Measurements from ENCODE around the gene SEC22A.

- TF ChIP-seq, protein P1, sequence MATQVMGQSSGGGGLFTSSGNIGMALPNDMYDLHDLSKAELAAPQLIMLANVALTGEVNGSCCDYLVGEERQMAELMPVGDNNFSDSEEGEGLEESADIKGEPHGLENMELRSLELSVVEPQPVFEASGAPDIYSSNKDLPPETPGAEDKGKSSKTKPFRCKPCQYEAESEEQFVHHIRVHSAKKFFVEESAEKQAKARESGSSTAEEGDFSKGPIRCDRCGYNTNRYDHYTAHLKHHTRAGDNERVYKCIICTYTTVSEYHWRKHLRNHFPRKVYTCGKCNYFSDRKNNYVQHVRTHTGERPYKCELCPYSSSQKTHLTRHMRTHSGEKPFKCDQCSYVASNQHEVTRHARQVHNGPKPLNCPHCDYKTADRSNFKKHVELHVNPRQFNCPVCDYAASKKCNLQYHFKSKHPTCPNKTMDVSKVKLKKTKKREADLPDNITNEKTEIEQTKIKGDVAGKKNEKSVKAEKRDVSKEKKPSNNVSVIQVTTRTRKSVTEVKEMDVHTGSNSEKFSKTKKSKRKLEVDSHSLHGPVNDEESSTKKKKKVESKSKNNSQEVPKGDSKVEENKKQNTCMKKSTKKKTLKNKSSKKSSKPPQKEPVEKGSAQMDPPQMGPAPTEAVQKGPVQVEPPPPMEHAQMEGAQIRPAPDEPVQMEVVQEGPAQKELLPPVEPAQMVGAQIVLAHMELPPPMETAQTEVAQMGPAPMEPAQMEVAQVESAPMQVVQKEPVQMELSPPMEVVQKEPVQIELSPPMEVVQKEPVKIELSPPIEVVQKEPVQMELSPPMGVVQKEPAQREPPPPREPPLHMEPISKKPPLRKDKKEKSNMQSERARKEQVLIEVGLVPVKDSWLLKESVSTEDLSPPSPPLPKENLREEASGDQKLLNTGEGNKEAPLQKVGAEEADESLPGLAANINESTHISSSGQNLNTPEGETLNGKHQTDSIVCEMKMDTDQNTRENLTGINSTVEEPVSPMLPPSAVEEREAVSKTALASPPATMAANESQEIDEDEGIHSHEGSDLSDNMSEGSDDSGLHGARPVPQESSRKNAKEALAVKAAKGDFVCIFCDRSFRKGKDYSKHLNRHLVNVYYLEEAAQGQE (IDR thresholded peaks at IDR 0.05; ENCODE audit: insufficient read depth in 1 of 2, low read depth in 2 of 2, low read length in 2 of 2): no peak
- no peak for TF ChIP-seq SIN3A (IDR thresholded peaks at IDR 0.05; ENCODE audit: borderline replicate concordance, insufficient read depth, low read length)
These were observed 73.9 kb downstream of the SEC22A start for GRCh38 chr3:123275691-123276090.

All from PFSK-1 (cell line).